AML-193 (cell line): Measurements from ENCODE around the gene ITGBL1.

Experiments used
- DNase-seq, 2 experiments: peaks; one replicate each; lab custom pipeline; 2025; lab: John Stamatoyannopoulos, UW

The ITGBL1 gene

DNA sequence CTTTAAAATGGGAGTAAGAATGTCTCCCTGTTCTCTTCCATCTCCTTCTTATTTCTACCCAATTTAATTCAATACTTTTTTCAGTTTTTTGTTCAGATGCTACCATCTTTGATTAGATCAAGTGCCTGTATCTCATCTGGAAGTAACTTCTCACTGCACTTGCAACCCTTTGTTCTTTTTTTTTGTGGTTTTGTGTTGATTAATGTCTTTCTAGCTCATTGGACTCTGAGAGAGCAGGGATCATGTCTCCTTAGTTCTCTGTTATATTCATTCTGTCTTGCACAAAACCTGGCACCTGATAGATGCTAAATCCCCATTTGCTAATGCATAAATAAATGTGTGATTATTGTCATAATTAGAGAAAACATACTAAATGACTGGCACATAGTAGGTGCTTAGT, 834 bp upstream of the ITGBL1 start:
- no peak for DNase-seq

DNA sequence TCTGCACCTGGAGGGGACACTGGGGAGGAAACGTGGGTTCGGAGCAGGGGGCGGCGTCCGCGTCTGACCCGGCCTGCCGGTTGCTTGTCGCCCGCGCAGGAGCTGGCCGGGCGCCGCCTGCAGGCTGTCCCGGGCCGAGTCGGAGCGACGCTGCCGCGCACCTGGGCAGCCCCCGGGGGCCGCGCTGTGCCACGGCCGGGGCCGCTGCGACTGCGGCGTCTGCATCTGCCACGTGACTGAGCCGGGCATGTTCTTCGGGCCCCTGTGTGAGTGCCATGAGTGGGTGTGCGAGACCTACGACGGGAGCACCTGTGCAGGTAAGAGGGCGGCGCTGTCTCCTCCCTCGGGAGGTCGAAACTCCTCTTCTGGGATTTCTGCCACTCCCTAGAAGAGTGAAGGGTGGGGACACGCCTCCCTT, 1.3 kb downstream of the ITGBL1 start:
- no peak for DNase-seq

DNA sequence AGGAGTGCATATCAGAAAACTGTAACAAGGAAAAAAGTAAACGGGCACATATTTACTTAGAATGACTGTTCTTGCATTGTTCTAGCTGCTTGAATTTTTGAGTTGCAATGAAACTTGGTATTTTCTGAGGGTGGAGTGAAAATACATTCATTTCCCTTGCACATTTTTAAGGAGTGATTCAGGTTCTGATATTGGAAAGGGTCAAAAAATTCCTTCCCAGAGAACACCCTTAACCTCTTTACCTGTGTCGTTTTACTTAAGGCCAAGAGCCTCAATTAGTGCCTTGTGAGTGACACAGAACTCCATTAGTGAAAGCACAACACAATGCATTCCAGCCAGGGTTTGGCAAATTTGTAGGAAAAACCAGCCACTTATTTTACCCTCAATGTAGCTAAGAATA, 2.3 kb downstream of the ITGBL1 start:
- no peak for DNase-seq

DNA sequence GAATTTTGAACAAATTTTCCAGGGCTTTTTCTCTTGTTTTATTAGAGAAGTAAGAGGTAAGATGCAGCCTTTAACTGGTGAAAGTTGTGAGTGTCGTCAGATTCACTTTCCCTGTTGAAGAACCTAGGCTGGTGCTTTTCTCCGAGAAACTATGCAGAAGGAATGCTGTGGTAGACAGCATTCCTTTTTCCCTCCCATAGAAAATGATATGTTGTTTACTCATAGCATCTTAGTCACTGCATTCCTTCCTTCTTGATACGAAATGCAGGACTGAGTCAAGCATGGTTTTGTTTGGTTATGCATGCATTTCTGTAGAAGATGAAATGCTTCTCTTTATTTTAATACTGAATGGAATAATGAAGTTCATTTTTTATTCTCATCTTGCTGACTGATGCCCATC, 3.4 kb downstream of the ITGBL1 start:
- DNase-seq = no peak

DNA sequence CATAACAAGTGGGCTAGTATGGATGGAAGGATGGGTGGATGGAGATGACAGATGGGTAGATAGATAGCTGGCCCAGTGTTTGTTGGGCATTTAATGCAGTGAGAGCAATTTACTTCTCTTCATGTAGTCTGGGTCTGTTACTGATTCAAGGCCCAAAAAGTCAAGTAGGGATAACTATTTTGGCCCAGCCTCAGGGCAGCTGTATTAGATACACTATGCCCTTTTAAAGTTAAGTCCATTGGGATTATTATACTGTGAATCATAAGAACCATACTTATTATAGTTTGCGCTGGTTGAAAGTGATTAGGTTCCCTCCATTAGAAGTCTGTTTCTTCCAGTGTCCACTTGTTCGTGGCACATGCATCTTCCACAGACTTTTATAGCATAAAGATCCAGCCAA, 4.7 kb downstream of the ITGBL1 start:
- no peak for DNase-seq

DNA sequence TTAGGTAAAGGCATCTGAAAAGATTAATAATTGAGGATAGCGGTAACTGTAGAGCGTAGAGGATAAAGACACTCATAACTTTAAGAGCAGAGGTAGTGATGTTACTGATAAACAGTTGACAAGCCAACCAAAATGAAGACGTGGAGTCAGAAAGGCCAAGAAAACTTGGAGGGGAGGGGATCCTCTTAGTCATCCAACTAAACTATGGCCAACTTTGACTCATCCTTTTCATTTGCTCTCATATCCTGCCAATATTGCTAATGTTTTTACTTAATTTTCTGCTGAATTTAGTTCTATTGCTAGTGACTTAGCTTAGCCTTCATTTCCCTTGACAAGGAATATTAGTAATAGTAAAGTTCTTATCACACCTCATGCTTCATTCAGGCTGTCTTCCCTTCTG, 13.4 kb downstream of the ITGBL1 start:
- no peak for DNase-seq

DNA sequence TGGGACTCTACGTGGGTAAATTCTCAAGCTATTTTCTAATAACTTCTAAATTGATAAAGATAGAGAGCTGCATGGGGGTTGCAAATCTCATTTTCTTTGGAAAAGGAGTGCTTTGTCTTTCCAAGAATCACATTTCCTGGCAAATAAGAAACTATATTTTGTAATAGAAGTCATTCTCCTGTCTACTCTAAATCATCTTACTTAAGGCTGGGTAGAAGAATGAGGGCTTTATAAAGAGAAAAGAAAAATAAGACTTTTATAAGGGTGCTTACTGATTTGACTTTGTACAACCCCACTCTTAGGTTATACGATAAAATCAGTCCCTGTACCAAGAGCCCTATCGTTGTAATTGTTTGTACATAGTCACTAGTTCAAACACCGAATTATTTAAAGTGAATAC, 14.9 kb downstream of the ITGBL1 start:
- no peak for DNase-seq

DNA sequence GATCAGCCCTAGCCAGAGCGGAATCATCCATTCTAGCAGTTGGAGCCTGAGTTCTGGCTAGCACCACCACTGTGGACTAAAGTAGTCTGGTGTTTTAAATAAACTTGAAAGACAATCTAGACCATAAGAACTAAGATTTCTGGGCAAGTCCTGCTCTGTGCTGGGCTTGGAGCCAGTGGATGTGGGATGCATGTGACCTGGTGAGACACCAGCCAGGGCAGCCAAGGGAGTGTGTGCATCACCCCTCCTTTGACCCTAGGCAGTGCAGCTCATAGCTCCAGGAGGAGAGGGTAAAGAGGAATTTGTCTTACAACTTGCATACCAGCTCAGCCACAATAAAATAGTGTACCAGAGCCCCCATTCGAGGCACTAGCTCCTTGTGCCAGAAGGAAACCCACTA, 21.0 kb downstream of the ITGBL1 start:
- no peak for DNase-seq

DNA sequence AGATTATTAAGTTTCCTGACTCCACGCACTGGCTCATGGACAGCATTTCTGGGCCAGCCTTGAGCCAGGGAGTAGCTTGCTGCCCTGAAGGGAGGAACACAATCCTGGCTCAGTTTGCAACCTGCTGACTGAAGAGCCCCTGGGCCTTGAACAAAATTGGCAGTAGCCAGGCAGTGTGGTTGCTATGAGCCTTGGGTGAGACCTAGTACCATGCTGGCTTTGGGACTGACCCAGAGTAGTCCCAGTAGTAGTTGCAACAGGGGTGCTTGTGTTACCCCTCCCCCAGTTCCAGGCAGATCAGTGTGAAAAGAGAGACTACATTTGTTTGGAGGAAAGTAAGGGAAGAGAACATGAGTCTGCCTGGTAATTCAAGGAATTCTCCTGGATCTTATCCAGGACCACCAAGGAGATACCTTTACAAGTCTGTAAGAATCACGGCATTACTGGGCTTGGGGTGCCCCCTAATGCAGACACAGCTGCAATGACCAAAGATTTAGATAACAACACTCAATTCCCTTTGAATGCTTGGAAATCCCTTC, 22.0 kb downstream of the ITGBL1 start:
- no peak for DNase-seq

DNA sequence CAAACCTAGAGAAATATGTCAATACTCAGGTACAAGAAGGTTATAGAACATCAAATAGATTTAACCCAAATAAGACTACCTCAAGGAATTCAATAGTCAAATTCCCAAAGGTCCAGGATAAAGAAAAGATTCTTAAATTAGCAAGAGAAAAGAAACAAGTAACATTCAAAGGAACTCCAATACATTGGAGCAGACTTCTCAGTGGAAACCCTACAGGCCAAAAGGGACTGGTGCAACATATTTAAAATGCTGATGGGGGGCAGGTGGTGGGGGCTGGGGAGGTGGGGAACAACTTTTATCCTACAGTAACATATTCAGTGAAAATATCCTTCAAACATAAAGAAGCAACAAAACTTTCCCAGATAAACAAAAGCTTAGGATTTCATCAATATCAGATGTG, 23.1 kb downstream of the ITGBL1 start:
- no peak for DNase-seq

DNA sequence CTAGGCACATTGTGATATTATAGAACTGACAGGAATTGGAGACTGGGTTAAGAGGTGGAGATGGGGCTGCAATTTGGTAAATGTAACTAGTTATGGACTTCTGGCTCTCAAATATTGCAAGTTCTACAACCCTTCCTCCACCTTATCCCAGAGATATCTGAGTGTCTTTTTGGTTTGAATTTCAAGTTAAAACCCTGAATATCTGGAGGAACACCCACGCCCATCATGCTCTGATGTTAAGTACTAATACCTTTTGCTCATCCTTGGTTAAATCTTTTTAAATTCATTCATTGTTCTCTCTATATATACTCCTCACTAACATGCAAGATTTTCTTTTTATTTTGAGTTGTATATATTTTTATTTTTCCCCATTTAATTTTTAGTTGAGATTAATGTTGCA, 28.9 kb downstream of the ITGBL1 start:
- DNase-seq = no peak

DNA sequence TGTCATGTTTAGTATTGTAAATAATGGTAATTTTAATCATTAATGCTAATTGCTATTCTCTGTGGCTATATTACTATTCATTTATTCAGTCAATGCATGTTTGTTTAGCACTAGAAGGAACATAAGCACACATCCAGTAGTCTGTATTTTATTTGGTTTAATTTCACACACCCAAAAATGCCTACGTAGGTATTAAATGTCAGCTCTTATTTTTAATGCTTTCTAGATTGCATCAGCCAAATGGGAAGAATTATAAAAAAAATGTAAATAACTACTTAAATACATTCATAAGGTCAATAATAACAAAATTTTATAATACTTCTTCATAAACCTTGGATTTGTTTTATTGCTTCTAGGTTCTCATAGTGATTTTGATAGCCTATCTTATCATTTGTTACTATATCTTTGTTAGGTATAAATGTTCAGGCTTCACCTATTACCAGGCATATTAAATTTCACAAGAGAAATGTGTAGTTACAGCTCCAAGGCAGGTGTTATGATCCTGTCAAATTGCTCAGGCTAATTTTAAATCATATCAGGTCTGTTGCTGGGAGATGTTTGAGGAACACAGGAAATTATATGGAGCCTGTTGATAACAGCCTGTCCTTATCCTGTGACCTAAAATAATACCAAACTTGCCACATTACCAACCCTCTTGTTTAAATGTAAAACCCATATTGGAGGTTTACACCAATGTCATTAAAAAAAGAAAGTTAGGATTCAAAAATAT, 34.4 kb downstream of the ITGBL1 start:
- DNase-seq = no peak

DNA sequence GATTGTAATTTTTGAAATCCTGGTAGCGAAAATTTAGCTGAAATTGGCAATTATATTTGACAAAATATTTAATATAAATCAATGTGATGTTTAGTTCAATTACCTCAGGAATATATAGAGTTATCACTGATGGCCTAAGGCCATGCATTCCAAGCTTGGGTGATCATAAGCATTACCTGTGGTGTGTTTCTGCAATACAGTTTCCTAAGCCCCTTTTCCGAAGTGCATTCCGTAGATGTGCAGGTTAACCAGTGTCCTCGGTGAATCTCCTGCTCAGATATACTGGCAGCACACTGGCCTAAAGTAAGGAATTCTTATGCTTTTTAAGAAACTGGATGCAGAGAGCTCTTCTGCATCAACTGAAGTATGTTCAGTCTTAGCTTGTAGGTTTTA, 35.0 kb downstream of the ITGBL1 start:
- no peak for DNase-seq

DNA sequence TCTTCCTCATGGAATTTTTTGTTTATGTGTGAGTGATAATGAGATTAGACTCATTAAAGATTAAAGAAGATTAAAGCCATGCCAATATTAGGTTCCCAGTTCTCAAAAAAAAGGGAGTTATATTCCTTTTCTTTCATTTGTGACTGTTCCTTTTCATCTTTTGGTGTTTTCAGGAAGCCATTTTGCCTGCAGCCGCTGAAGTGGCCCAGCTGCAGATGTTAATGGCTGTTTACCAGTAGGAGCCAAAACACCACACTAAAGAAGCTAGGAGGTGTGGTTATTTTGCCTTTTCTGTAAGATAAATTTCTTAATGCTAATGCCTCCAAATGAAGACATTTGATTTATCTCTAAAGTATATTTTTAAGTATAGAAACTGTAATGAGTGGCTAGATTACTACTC, 36.3 kb downstream of the ITGBL1 start:
- no peak for DNase-seq

DNA sequence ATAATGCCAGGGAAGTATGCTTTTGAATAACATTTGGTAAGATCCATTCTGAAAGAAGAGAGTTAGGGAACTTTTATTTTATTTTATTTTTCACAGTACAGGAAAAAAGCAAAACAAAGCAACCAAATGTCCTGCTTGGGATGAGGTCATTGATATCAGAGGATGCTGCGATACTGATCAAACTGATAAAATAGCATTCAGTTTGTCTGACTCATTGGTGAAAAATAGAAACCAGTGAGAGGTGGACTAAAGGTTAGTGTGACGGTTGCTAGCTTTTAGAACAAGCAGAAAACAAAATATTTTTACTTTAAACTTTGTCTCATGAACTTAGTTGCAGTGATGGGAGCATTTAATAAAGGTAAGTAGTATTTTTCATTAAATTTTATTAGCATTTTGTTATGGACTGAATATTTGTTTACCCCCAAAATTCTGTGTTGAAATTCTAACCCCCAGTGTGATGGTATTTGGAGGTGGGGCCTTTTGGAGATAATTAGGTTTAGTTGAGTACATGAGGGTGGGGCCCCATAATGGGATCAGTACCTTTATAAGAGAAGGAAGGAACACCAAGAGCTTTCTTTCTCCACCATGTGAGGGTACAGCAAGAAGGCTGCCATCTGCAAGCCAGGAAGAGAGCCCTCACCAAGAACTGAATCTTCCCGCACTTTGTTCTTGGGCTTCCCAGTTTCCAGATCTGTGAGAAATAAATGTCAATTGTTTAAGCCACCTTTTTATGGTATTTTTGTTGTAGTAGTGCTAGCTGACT, 37.3 kb downstream of the ITGBL1 start:
- DNase-seq = no peak

DNA sequence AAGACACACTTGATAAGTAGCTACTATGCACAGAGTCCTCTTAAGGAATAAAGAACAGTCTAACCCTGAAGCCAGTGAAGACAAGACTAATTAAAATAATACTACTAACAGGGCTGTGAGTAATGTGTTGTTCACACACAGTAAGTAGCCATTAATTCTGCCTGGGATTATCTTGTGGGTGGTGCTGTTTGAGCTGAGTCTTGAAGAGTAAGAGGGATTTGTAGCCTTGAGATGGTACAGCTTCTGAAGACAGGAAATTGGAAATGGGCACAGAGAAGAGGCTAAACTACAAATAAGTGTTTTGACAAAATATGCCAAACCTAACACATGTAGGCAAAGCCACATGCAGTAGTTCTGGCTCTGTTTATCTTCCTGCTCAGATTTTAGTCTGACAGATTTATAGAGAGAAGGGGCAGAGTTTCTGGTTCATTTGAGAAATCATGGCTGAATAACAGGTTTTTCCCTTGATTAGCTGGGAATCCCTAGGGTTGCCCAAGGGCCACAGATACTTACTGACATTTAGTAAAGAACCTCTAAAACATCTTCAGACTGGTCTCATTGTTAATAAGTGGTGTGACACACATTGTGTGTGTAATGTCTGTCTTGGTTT, 38.0 kb downstream of the ITGBL1 start:
- no peak for DNase-seq

DNA sequence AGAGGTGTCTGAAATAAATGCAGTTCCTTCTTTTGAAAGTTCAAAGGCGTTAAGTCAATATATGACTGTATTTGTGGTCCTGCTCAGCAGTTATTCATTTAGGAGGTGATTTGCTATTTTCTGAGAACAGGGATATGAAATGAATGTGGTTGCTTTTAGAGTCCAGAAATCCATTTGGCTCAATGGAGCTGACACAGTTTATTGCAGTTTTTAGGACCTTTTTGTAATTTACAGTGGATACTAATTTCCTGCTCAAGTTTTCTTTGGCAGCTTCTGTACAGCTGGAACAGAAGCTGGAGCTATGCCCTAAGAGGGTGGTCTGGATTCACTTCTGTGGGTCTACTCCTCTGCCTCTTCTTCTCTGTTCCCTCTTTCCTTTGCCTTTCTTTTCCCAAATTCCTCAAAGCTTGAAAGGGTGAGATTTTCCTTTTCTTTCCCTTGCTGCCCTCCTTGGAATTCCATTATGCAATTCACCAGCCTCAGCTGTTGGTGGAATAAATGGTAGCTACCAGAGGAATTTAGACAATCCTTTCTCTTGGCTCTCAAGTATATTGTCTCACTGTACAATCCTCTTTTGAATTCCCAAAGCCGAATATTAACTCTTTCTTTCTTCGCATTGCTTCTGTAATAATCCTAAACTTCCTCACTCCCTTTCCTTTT, 39.9 kb downstream of the ITGBL1 start:
- DNase-seq = no peak

DNA sequence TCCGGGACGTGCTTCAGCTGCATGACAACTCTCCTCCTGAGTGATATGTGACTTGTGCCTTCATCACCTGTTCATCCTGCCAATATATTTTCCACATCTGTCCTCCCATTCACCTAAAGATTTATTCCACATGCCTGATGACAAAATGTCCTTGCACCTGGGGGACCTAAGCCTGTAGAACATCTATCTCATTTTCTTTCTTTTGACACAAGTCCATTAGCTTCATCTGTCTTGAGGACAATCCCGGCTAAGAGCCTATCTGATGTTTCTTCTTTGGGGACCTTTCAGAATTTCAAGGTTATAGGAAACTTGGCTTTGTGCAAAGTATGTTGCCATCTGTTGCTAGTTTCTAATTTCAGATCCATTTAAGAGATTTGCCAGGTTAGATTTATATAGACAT, 41.1 kb downstream of the ITGBL1 start:
- DNase-seq = no peak

DNA sequence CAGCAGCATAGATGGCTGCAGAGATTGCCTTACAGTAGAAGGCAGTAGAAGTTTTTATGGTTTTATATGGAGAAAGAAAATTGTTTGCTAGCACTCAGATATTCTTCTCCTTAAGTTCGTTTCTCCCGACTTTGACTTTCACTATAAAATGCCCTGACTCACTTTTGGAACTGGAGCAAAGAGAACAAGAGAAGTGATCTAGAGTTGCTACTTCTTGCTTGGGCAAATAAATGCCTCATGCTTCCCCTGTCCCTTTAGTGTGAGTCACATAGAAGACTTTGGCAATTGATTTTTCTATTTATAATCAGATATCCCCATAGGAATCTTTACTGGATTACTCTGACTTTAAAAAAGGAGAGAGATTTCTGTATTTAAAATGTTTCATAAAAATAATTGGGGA, 46.9 kb downstream of the ITGBL1 start:
- DNase-seq = no peak

DNA sequence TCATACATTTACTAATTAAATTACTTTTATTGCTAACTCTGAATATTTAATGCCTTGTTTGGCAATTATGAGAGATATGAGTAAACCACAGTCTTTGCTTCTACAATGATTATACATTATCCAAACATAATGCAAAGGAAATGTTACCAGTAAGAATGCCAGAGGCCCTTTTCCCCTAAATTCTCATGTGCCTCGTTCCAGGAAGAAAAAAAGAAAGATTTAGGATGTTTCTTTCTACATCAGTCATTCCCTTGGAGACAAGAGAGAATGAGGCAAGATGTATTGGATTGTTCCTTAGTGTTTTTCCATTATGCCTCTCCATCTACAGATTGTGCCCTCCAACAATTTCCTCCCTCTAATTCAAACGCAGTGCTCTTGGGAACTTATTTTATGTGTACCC, 50.1 kb downstream of the ITGBL1 start:
- DNase-seq = no peak

DNA sequence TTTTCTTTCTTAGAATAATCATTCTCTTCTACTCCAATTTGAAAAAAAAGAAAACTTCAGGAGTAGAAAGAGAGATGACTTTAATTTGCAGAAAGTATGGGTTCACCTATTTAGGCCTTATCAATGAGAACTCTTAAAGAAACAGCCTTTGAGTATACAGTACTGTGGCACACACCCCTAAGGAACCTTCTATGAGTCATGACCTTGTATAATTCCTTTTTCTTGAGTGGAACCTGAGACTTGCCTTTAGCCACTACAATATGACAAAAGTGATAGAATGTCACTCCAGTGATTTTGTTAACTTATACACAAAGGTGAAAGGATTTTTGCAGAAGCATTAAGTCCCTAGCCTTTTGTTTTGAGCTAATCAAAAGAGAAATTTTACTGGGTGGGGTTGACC, 58.7 kb downstream of the ITGBL1 start:
- DNase-seq = no peak

DNA sequence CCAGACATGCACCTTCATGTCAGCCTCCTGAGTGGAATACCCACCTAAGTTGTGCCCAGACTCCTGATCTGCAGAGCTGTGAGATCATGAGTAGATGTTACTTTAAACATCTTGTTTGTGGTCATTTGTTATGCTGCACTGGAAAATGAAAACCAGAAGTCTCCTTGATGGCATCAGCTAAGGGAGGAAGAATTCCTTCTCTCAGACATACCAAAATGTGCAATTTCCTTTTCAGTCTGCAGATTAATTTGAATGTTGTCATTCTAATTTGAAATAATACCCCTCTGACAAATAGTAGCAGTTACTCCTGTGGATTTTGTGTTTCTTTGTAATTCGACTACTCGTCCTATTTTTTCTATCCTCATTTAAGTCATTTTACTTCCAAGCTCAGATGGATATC, 59.3 kb downstream of the ITGBL1 start:
- DNase-seq = no peak

DNA sequence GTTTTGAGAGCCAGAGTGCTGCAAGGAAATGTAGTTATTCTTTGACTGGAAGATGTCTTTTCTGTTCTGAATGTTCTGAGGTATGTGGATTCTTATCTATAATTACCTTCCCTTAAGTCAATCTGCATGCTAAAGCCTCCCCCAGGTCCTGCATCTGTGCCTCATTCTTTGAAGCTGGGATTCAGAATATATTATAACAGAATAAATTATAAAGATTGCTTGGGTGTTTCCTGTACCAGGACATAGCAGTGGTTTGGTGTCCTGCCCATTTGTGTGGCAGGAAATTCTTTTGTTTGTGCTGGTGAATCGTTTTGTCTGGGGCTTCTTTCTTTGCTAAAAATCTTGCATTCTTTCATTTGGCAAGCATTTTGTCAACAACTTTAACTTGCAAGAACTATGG, 60.2 kb downstream of the ITGBL1 start:
- DNase-seq = no peak
